Measurements from ENCODE around the gene FAM162B. TPM values are rescaled to one million over a fixed set of nuclear protein-coding genes. Genes with fewer than 3 reads are reported as not detected.
A peak's percentile ranks its signal among the peaks of the same experiment; 100 is the strongest.

Gene FAM162B
- total and polyA plus RNA-seq, 2 donors, result 1.9 to 2.5 TPM

DNA sequence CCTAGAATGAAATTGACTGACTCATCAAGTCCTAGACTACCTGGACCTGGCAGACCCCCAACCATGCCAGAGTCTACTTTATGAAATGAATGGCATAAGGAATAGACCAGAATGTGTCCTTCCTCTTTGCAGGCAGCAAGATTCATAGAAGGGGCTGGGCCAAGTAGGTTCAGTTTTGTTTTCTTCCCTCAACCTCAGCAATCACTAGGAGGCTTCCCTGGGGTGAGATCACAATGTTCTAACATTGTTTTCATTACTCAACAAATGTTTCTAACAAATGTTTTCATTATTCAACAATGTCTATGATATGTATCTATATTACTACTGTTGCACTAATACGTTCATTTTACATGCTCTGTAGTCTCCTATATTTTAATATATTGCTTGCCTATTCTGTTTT lies 8.4 kb upstream of the FAM162B start:
- Histone ChIP-seq H3K4me1 (ENCODE audit: control insufficient read depth in 2 of 2, insufficient read depth in 2 of 2, low read length in 2 of 2) (no peaks in the 10 kb centered on the region), H3K9me3 (ENCODE audit: control insufficient read depth in 2 of 2, insufficient read depth in 1 of 2, low read length in 1 of 2) (no peaks in the 10 kb centered on the region), H3K27ac (ENCODE audit: low read depth in 1 of 2, low read length in 1 of 2) (no peak overlapping the region), H3K4me3 (ENCODE audit: low read length in 2 of 2) (no peak overlapping the region), H3K27me3 (ENCODE audit: control insufficient read depth in 2 of 2, insufficient read depth in 1 of 2, low read length in 1 of 2) (peaks cover 0 to 4% of the 10 kb centered on the region in 2 donors), H3K36me3 (ENCODE audit: control insufficient read depth in 2 of 2, insufficient read depth in 2 of 2, low read length in 1 of 2) (no peaks in the 10 kb centered on the region)
- WGBS, result 89% methylated on average over 1 of the region's 1 CpG
- no peak for DNase-seq (ENCODE audit: low read depth in 6 of 9, low spot score in 9 of 9)

- Histone ChIP-seq H3K36me3 (ENCODE audit: control insufficient read depth in 2 of 2, insufficient read depth in 2 of 2, low read length in 1 of 2) (no peaks in the 10 kb centered on the region), H3K4me3 (ENCODE audit: low read length in 2 of 2) (no peak overlapping the region), H3K4me1 (ENCODE audit: control insufficient read depth in 2 of 2, insufficient read depth in 2 of 2, low read length in 2 of 2) (no peaks in the 10 kb centered on the region), H3K27ac (ENCODE audit: low read depth in 1 of 2, low read length in 1 of 2) (no peak overlapping the region), H3K27me3 (ENCODE audit: control insufficient read depth in 2 of 2, insufficient read depth in 1 of 2, low read length in 1 of 2) (peaks cover under 1 to 12% of the 10 kb centered on the region in 2 donors), H3K9me3 (ENCODE audit: control insufficient read depth in 2 of 2, insufficient read depth in 1 of 2, low read length in 1 of 2) (no peaks in the 10 kb centered on the region)
- no peak for DNase-seq (ENCODE audit: low read depth in 6 of 9, low spot score in 9 of 9)
- 90% methylated on average over 1 of the region's 1 CpG for WGBS
Measured at GRCh38 chr6:116772450-116772849, 6.9 kb upstream of the FAM162B start.

DNA sequence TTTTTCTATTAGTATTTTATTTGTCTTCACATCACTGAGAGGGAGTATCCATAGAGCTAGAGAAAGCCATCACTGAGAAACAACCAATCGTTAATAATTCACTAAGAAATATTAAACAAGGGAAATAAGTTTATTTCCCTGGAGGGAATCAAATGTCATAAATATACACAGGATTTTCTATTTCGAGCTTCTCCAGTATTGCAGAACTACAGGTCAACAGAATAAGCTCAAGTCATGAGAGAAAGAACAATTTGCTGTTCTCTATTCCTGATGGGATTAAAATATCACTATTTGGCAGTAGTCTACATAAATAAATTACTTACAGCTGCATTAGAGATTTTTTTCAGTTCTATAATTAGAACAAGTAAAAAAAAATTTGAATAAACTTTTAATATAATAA lies 2.2 kb upstream of the FAM162B start:
- H3K4me3 ChIP-seq (ENCODE audit: low read length in 2 of 2), result no peak overlapping the region
- H3K27me3 ChIP-seq (ENCODE audit: control insufficient read depth in 2 of 2, insufficient read depth in 1 of 2, low read length in 1 of 2), result peaks cover 25 to 57% of the 10 kb centered on the region in 2 donors
- WGBS, result 91% methylated on average over 2 of the region's 2 CpGs
- no peak overlapping the region for H3K27ac ChIP-seq (ENCODE audit: low read depth in 1 of 2, low read length in 1 of 2)
- H3K4me1 ChIP-seq (ENCODE audit: control insufficient read depth in 2 of 2, insufficient read depth in 2 of 2, low read length in 2 of 2), result no peaks in the 10 kb centered on the region
- H3K36me3 ChIP-seq (ENCODE audit: control insufficient read depth in 2 of 2, insufficient read depth in 2 of 2, low read length in 1 of 2), result no peaks in the 10 kb centered on the region
- H3K9me3 ChIP-seq (ENCODE audit: control insufficient read depth in 2 of 2, insufficient read depth in 1 of 2, low read length in 1 of 2), result peaks cover 0 to 1% of the 10 kb centered on the region in 2 donors
- DNase-seq (ENCODE audit: low read depth in 6 of 9, low spot score in 9 of 9), result no peak

GRCh38 chr6:116766506-116767176 lies 1.1 kb upstream of the FAM162B start:
- no peak overlapping the region for H3K27ac ChIP-seq (ENCODE audit: low read depth in 1 of 2, low read length in 1 of 2)
- WGBS, result 73% methylated on average over 5 of the region's 5 CpGs
- DNase-seq (ENCODE audit: low read depth in 6 of 9, low spot score in 9 of 9), result no peak
- no peak overlapping the region for H3K4me3 ChIP-seq (ENCODE audit: low read length in 2 of 2)
- H3K36me3 ChIP-seq (ENCODE audit: control insufficient read depth in 2 of 2, insufficient read depth in 2 of 2, low read length in 1 of 2), result no peaks in the 10 kb centered on the region
- no peaks in the 10 kb centered on the region for H3K4me1 ChIP-seq (ENCODE audit: control insufficient read depth in 2 of 2, insufficient read depth in 2 of 2, low read length in 2 of 2)
- H3K9me3 ChIP-seq (ENCODE audit: control insufficient read depth in 2 of 2, insufficient read depth in 1 of 2, low read length in 1 of 2), result peaks cover 0 to 1% of the 10 kb centered on the region in 2 donors
- peaks cover 25 to 64% of the 10 kb centered on the region in 2 donors for H3K27me3 ChIP-seq (ENCODE audit: control insufficient read depth in 2 of 2, insufficient read depth in 1 of 2, low read length in 1 of 2)

GRCh38 chr6:116764629-116764960 lies 924 bp downstream of the FAM162B start:
- Histone ChIP-seq H3K4me3 (ENCODE audit: low read length in 2 of 2) (peak overlapping the region in 1 of 2 donors; percentile 11), H3K36me3 (ENCODE audit: control insufficient read depth in 2 of 2, insufficient read depth in 2 of 2, low read length in 1 of 2) (no peaks in the 10 kb centered on the region), H3K27ac (ENCODE audit: low read depth in 1 of 2, low read length in 1 of 2) (no peak overlapping the region), H3K4me1 (ENCODE audit: control insufficient read depth in 2 of 2, insufficient read depth in 2 of 2, low read length in 2 of 2) (no peaks in the 10 kb centered on the region), H3K27me3 (ENCODE audit: control insufficient read depth in 2 of 2, insufficient read depth in 1 of 2, low read length in 1 of 2) (peaks cover 25 to 65% of the 10 kb centered on the region in 2 donors), H3K9me3 (ENCODE audit: control insufficient read depth in 2 of 2, insufficient read depth in 1 of 2, low read length in 1 of 2) (peaks cover 0 to 1% of the 10 kb centered on the region in 2 donors)
- 44% methylated on average over 19 of the region's 19 CpGs for WGBS
- no peak for DNase-seq (ENCODE audit: low read depth in 6 of 9, low spot score in 9 of 9)

DNA sequence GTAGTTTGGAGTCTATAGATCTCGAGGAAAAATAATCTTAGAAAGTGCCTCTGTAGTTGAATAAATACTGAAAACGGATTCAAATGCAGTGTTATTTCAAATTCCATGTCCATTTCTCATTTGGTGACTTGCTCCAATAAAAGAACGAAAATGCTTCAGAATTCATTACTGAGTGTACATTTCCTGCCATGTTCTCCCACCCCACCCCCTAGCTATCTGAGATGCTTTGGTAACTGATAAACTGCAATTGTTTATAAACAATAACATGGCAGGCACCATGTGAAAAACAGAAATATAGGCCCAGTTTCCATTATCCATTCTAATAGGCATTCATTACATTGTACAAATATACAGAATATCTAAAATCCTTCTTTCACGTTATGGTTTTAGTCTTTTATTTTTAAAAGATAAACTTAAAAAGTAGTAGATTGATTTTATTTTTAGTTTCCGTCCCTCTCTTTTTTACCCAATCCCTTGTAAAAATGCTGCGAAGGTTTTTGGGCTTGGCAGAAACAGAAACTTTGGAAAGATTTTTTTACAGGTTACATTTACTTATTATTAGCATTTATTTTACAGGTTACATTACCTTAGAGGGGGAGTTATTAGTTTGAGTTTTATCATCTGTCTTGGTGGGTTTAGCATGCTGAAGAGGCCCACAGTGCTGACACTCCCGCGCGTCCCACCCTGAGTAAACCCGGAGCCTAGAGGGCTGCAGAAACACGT lies 1.5 kb downstream of the FAM162B start:
- Histone ChIP-seq H3K27me3 (ENCODE audit: control insufficient read depth in 2 of 2, insufficient read depth in 1 of 2, low read length in 1 of 2) (peaks cover 25 to 64% of the 10 kb centered on the region in 2 donors), H3K4me1 (ENCODE audit: control insufficient read depth in 2 of 2, insufficient read depth in 2 of 2, low read length in 2 of 2) (no peaks in the 10 kb centered on the region), H3K36me3 (ENCODE audit: control insufficient read depth in 2 of 2, insufficient read depth in 2 of 2, low read length in 1 of 2) (no peaks in the 10 kb centered on the region), H3K27ac (ENCODE audit: low read depth in 1 of 2, low read length in 1 of 2) (no peak overlapping the region), H3K4me3 (ENCODE audit: low read length in 2 of 2) (no peak overlapping the region), H3K9me3 (ENCODE audit: control insufficient read depth in 2 of 2, insufficient read depth in 1 of 2, low read length in 1 of 2) (peaks cover 0 to 1% of the 10 kb centered on the region in 2 donors)
- 94% methylated on average over 11 of the region's 11 CpGs for WGBS
- DNase-seq (ENCODE audit: low read depth in 6 of 9, low spot score in 9 of 9), result no peak

DNA sequence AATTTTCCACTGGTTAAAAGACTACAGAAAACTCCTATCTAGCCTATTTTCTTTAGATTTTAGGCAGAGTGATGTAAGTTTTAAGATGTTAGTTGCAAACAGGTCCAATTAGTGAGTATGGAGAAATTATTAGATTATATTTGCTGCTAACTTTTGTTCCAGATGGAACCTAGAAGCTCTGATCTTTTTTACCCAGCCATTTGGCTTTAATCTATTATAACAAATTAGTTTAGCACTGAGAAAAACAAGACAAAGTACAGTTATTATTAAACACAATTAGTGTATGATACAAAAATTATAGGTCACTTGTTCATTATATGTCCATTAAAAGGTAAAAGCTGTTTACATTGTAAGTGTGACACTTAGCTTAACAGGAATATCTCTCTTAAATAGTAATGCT lies 2.5 kb downstream of the FAM162B start:
- Histone ChIP-seq H3K4me1 (ENCODE audit: control insufficient read depth in 2 of 2, insufficient read depth in 2 of 2, low read length in 2 of 2) (no peaks in the 10 kb centered on the region), H3K27ac (ENCODE audit: low read depth in 1 of 2, low read length in 1 of 2) (no peak overlapping the region), H3K36me3 (ENCODE audit: control insufficient read depth in 2 of 2, insufficient read depth in 2 of 2, low read length in 1 of 2) (no peaks in the 10 kb centered on the region), H3K27me3 (ENCODE audit: control insufficient read depth in 2 of 2, insufficient read depth in 1 of 2, low read length in 1 of 2) (peaks cover 25 to 58% of the 10 kb centered on the region in 2 donors), H3K9me3 (ENCODE audit: control insufficient read depth in 2 of 2, insufficient read depth in 1 of 2, low read length in 1 of 2) (peaks cover 0 to 1% of the 10 kb centered on the region in 2 donors), H3K4me3 (ENCODE audit: low read length in 2 of 2) (no peak overlapping the region)
- no peak for DNase-seq (ENCODE audit: low read depth in 6 of 9, low spot score in 9 of 9)

DNA sequence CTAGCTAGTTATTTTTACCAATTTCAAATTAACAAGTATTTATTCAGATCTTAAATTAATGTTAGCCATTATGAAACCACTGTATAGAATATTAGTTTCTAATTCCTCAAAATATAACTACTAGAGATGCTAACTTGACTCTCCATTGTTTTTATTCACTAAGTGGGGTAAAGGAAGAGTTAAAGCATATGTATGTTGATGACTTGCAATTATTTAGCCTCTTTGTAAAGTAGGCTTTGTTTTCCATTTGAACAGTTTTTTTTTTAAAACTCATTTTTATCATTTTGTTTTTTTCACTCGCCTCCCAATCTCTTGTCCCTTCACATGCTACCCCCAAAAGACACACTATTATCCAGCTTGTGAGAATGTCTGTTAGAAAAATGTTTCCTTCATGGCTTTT lies 3.3 kb downstream of the FAM162B start:
- no peak overlapping the region for H3K4me3 ChIP-seq (ENCODE audit: low read length in 2 of 2)

DNA sequence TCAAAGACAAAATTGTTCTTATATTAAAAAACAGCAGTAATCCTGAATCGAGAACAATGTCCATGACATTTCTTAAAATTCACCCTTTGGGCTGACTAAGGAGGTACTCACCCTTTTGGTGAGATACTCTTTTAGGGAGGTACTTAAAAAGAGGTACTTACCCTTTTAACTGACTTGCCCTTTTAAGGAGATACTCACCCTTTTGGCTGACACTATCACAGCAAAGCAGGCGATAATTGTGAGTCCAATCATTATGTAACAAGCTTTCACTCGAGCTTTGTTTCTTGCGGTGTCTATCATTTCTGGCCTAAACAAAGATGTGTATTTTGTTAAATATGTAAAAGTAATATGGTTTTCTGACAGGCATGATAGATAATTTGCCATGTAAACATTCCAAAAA lies 3.7 kb downstream of the FAM162B start:
- H3K4me1 ChIP-seq (ENCODE audit: control insufficient read depth in 2 of 2, insufficient read depth in 2 of 2, low read length in 2 of 2), result no peaks in the 10 kb centered on the region
- peaks cover 23 to 50% of the 10 kb centered on the region in 2 donors for H3K27me3 ChIP-seq (ENCODE audit: control insufficient read depth in 2 of 2, insufficient read depth in 1 of 2, low read length in 1 of 2)
- no peak overlapping the region for H3K27ac ChIP-seq (ENCODE audit: low read depth in 1 of 2, low read length in 1 of 2)
- 87% methylated on average over 4 of the region's 4 CpGs for WGBS
- no peak overlapping the region for H3K4me3 ChIP-seq (ENCODE audit: low read length in 2 of 2)
- H3K9me3 ChIP-seq (ENCODE audit: control insufficient read depth in 2 of 2, insufficient read depth in 1 of 2, low read length in 1 of 2), result peaks cover 0 to 1% of the 10 kb centered on the region in 2 donors
- no peak for DNase-seq (ENCODE audit: low read depth in 6 of 9, low spot score in 9 of 9)
- no peaks in the 10 kb centered on the region for H3K36me3 ChIP-seq (ENCODE audit: control insufficient read depth in 2 of 2, insufficient read depth in 2 of 2, low read length in 1 of 2)

More for the DNA sequence above, 3.3 kb downstream of the FAM162B start:
- H3K27me3 ChIP-seq (ENCODE audit: control insufficient read depth in 2 of 2, insufficient read depth in 1 of 2, low read length in 1 of 2), result peaks cover 23 to 55% of the 10 kb centered on the region in 2 donors
- H3K4me1 ChIP-seq (ENCODE audit: control insufficient read depth in 2 of 2, insufficient read depth in 2 of 2, low read length in 2 of 2), result no peaks in the 10 kb centered on the region
- DNase-seq (ENCODE audit: low read depth in 6 of 9, low spot score in 9 of 9), result no peak
- 94% methylated on average over 1 of the region's 1 CpG for WGBS
- no peaks in the 10 kb centered on the region for H3K36me3 ChIP-seq (ENCODE audit: control insufficient read depth in 2 of 2, insufficient read depth in 2 of 2, low read length in 1 of 2)
- peaks cover 0 to 1% of the 10 kb centered on the region in 2 donors for H3K9me3 ChIP-seq (ENCODE audit: control insufficient read depth in 2 of 2, insufficient read depth in 1 of 2, low read length in 1 of 2)
- no peak overlapping the region for H3K27ac ChIP-seq (ENCODE audit: low read depth in 1 of 2, low read length in 1 of 2)

Measured in thymus (tissue), 11 donors.